Measurements from ENCODE around the gene USP2. TPM values are rescaled to one million over a fixed set of nuclear protein-coding genes. Genes with fewer than 3 reads are reported as not detected.

Gene USP2
- total RNA-seq, 1 experiment from 2014 or later, result 14.4 TPM

DNA sequence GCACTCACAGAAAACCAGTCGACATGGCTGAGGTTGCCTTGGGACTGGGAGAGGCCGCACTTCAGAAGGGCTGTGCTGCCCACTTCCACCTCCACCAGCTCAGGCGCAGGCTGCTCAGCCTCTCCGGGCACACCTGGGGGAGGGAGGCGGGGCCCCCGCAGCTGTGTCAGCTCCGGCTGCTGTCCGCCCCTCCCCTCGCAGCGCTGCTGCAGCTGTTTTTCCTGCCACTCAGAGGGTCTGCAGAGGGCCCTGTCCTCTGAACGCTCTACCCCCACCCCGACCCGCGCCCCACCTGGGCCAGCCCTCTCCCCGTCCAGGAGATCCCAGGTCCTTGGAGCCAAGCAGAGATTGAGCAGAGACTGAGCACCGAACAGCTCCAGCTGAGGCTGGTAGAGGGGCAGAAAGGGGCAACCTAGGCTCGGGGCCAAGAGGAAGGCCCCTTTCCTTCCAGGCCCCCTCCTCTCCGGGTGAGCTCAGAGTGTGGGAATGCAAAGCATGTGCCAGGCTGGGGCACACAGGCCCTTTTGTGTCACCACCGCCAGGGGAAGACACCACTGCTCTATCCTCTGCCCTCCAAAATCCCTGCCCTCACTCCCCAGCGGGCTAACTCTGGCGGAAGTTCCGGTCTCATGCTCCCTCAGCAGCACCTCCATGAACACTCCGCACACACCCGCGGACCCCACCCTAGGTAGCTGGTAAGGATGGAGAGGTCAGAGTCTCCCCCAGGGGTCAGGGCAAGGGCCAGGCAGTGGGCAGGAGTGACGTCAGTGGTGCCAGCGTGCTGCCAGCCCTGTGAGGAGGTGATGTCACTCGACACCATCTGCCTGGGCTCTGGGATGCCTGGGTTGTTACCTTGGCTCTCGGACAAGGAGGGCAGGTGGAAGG is 66.1 kb downstream of the USP2 start:
- no peaks in the 10 kb centered on the region for H3K36me3 ChIP-seq (ENCODE audit: control insufficient read depth, insufficient read depth, low read length)
- no peaks in the 10 kb centered on the region for H3K9me3 ChIP-seq
- Mint-ChIP-seq H3K9me3 (ENCODE audit: unreplicated experiment) (no peaks in the 10 kb centered on the region), H3K4me1 (ENCODE audit: low read depth, unreplicated experiment) (no peaks in the 10 kb centered on the region), H3K36me3 (ENCODE audit: insufficient read depth, unreplicated experiment) (peaks cover 13% of the 10 kb centered on the region), H3K4me3 (ENCODE audit: unreplicated experiment) (peak overlapping the region; percentile 76), H3K27ac (ENCODE audit: unreplicated experiment) (no peak overlapping the region), H3K27me3 (ENCODE audit: insufficient read depth, unreplicated experiment) (peaks cover 5% of the 10 kb centered on the region)
- ChIA-PET CTCF (interaction anchor here (0.6 to 1.8 kb wide), 8 partner anchors 8 to 81 kb away, joined by 3 to 10 read pairs (median 4); partner anchors contain the start of gene USP2), POLR2A (no interaction called here)
- H3K4me1 ChIP-seq, result peaks cover 23% of the 10 kb centered on the region
- peak overlapping the region; percentile 8; the same call in 1 of the 2 replicates for H3K4me3 ChIP-seq (ENCODE audit: low read depth, low read length)
- peaks cover 7% of the 10 kb centered on the region for H3K27me3 ChIP-seq (replicated peaks; ENCODE audit: control insufficient read depth, insufficient read depth, low read length)
- intact Hi-C loops (cut with micrococcal nuclease; ENCODE audit: unreplicated experiment), result loop anchor here (10.0 kb wide), 1 partner anchor 111 kb away; the partner anchor contains the start of gene CBL
- TF ChIP-seq, protein P1, sequence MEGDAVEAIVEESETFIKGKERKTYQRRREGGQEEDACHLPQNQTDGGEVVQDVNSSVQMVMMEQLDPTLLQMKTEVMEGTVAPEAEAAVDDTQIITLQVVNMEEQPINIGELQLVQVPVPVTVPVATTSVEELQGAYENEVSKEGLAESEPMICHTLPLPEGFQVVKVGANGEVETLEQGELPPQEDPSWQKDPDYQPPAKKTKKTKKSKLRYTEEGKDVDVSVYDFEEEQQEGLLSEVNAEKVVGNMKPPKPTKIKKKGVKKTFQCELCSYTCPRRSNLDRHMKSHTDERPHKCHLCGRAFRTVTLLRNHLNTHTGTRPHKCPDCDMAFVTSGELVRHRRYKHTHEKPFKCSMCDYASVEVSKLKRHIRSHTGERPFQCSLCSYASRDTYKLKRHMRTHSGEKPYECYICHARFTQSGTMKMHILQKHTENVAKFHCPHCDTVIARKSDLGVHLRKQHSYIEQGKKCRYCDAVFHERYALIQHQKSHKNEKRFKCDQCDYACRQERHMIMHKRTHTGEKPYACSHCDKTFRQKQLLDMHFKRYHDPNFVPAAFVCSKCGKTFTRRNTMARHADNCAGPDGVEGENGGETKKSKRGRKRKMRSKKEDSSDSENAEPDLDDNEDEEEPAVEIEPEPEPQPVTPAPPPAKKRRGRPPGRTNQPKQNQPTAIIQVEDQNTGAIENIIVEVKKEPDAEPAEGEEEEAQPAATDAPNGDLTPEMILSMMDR (IDR thresholded peaks at IDR 0.05; ENCODE audit: insufficient read depth in 1 of 2, low read depth in 1 of 2, low read length in 1 of 2, severe bottlenecking in 1 of 2, unreplicated experiment in 1 of 2), result peak in 1 of 2 experiments; percentile 21
- DNase-seq, result peak; percentile 53 to 58
- BruUV-seq (replicated peaks), result no TSS peak

GRCh38 chr11:119314726-119315125 is 66.8 kb downstream of the USP2 start:
- peak overlapping the region; percentile 76 for H3K4me3 Mint-ChIP-seq (ENCODE audit: unreplicated experiment)
- H3K27me3 Mint-ChIP-seq (ENCODE audit: insufficient read depth, unreplicated experiment), result peaks cover 5% of the 10 kb centered on the region
- Histone ChIP-seq H3K4me3 (ENCODE audit: low read depth, low read length) (peak overlapping the region; percentile 8; the same call in 1 of the 2 replicates), H3K27me3 (replicated peaks; ENCODE audit: control insufficient read depth, insufficient read depth, low read length) (peaks cover 7% of the 10 kb centered on the region), H3K36me3 (ENCODE audit: control insufficient read depth, insufficient read depth, low read length) (no peaks in the 10 kb centered on the region), H3K9me3 (no peaks in the 10 kb centered on the region), H3K4me1 (peaks cover 23% of the 10 kb centered on the region)
- CTCF ChIA-PET, result interaction anchor here (0.7 to 1.8 kb wide), 6 partner anchors 7 to 66 kb away, joined by 3 to 10 read pairs (median 4); partner anchors contain the start of gene USP2
- TF ChIP-seq, protein P1 (IDR thresholded peaks at IDR 0.05; ENCODE audit: insufficient read depth in 1 of 2, low read depth in 1 of 2, low read length in 1 of 2, severe bottlenecking in 1 of 2, unreplicated experiment in 1 of 2), result no peak
- no peak for DNase-seq
- POLR2A ChIA-PET, result no interaction called here
- no peaks in the 10 kb centered on the region for H3K9me3 Mint-ChIP-seq (ENCODE audit: unreplicated experiment)
- intact Hi-C loops (cut with micrococcal nuclease; ENCODE audit: unreplicated experiment), result loop anchor here (10.0 kb wide), 1 partner anchor 110 kb away; the partner anchor contains the start of gene CBL
- H3K4me1 Mint-ChIP-seq (ENCODE audit: low read depth, unreplicated experiment), result no peaks in the 10 kb centered on the region
- peaks cover 19% of the 10 kb centered on the region for H3K36me3 Mint-ChIP-seq (ENCODE audit: insufficient read depth, unreplicated experiment)
- no peak overlapping the region for H3K27ac Mint-ChIP-seq (ENCODE audit: unreplicated experiment)
- no TSS peak for BruUV-seq (replicated peaks)

- ChIA-PET POLR2A (no interaction called here), CTCF (no interaction called here)
- intact Hi-C loops (cut with micrococcal nuclease; ENCODE audit: unreplicated experiment), result loop anchor here (10.0 kb wide), 1 partner anchor 106 kb away; the partner anchor contains the start of gene CBL
- H3K36me3 ChIP-seq (ENCODE audit: control insufficient read depth, insufficient read depth, low read length), result 0 out of 2 replicates have a peak, but pooled peaks cover 2% of the 10 kb centered on the region
- no peak overlapping the region for H3K27ac Mint-ChIP-seq (ENCODE audit: unreplicated experiment)
- no peaks in the 10 kb centered on the region for H3K9me3 ChIP-seq
- H3K4me1 Mint-ChIP-seq (ENCODE audit: low read depth, unreplicated experiment), result no peaks in the 10 kb centered on the region
- no peak for DNase-seq
- TF ChIP-seq, protein P1 (IDR thresholded peaks at IDR 0.05; ENCODE audit: insufficient read depth in 1 of 2, low read depth in 1 of 2, low read length in 1 of 2, severe bottlenecking in 1 of 2, unreplicated experiment in 1 of 2), result no peak
- H3K4me3 ChIP-seq (ENCODE audit: low read depth, low read length), result no peak overlapping the region
- peaks cover 5% of the 10 kb centered on the region for H3K27me3 ChIP-seq (replicated peaks; ENCODE audit: control insufficient read depth, insufficient read depth, low read length)
- H3K4me1 ChIP-seq, result peaks cover 9% of the 10 kb centered on the region; the same call in 1 of the 2 replicates
- no TSS peak for BruUV-seq (replicated peaks)
- H3K9me3 Mint-ChIP-seq (ENCODE audit: unreplicated experiment), result no peaks in the 10 kb centered on the region
- H3K4me3 Mint-ChIP-seq (ENCODE audit: unreplicated experiment), result no peak overlapping the region
- H3K27me3 Mint-ChIP-seq (ENCODE audit: insufficient read depth, unreplicated experiment), result peaks cover 5% of the 10 kb centered on the region
- peaks cover 38% of the 10 kb centered on the region for H3K36me3 Mint-ChIP-seq (ENCODE audit: insufficient read depth, unreplicated experiment)
Observed at GRCh38 chr11:119310682-119311052, 70.8 kb downstream of the USP2 start.
